A673 (cell line): ENCODE data around the gene MS4A18. TPM values are rescaled to one million over a fixed set of nuclear protein-coding genes. Genes with fewer than 3 reads are reported as not detected.

Experiments used
- BruUV-seq: library from RNA; stranded (reverse); fragments of 400-500 nt; replicated peaks from 2 replicates; lab custom pipeline; 2021; lab: Mats Ljungman, UMichigan
- CTCF ChIA-PET: fragments of 300-600 bp; sonication (Branson Sonifier 250); formaldehyde crosslinking; loops from one replicate; lab custom pipeline; 2022; ENCODE audit warnings: antibody characterized with exemption; lab: Charles Lee
- POLR2A ChIA-PET: fragments of 300-600 bp; sonication (Branson Sonifier 250); formaldehyde crosslinking; loops from one replicate; lab custom pipeline; 2022; ENCODE audit warnings: antibody characterized with exemption; ENCODE audit not compliant: low non-redundant PET; lab: Charles Lee
- DNase-seq: peaks from one replicate; pipeline ENCODE4 v3.0.0-alpha.2; 2015; ENCODE audit warnings: low spot score
- H3K27ac ChIP-seq: fragments of 200-600 bp; sonication (generic); 2 replicates; pipeline ENCODE4 v1.5.1; 2016; ENCODE audit warnings: mixed run types, low read depth, mild to moderate bottlenecking, mixed read lengths, antibody characterized with exemption, low read length; ENCODE audit not compliant: poor library complexity, severe bottlenecking
- H3K27me3 ChIP-seq: fragments of 200-600 bp; sonication (generic); replicated peaks from 2 replicates; pipeline ENCODE4 v1.6.1; 2017; ENCODE audit warnings: mixed run types, low read depth, mild to moderate bottlenecking, mixed read lengths, antibody characterized with exemption, low read length; ENCODE audit not compliant: insufficient read depth, poor library complexity
- H3K36me3 ChIP-seq: fragments of 200-600 bp; sonication (generic); 2 replicates; pipeline ENCODE4 v1.6.1; 2016; ENCODE audit warnings: mixed run types, mild to moderate bottlenecking, mixed read lengths, antibody characterized with exemption, low read length; ENCODE audit not compliant: insufficient read depth, poor library complexity, severe bottlenecking
- H3K4me1 ChIP-seq: fragments of 200-600 bp; sonication (generic); 2 replicates; pipeline ENCODE4 v1.6.1; 2017; ENCODE audit warnings: mixed run types, mild to moderate bottlenecking, mixed read lengths, antibody characterized with exemption, low read length; ENCODE audit not compliant: insufficient read depth, poor library complexity, severe bottlenecking
- H3K4me3 ChIP-seq: fragments of 200-600 bp; sonication (generic); 2 replicates; pipeline ENCODE4 v1.5.1; 2016; ENCODE audit warnings: low read depth, mixed run types, mild to moderate bottlenecking, mixed read lengths, low read length; ENCODE audit not compliant: poor library complexity, severe bottlenecking
- H3K9me3 ChIP-seq: fragments of 200-600 bp; sonication (generic); 2 replicates; pipeline ENCODE4 v1.6.1; 2016; ENCODE audit warnings: mixed run types, low read depth, mild to moderate bottlenecking, mixed read lengths, antibody characterized with exemption, low read length; ENCODE audit not compliant: poor library complexity, severe bottlenecking
- EZH2 ChIP-seq: fragments of 200-600 bp; sonication (generic); IDR thresholded peaks from 2 replicates; pipeline ENCODE4 v1.6.1; 2017; ENCODE audit warnings: borderline replicate concordance, low read depth, mild to moderate bottlenecking, mixed read lengths, antibody characterized with exemption, low read length; ENCODE audit not compliant: poor library complexity, severe bottlenecking
- intact Hi-C: fragments of 100-400 bp; cut with micrococcal nuclease; formaldehyde crosslinking; loops from one replicate; pipeline ENCODE4 v1.10.0; 2022; ENCODE audit not compliant: unreplicated experiment
- total RNA-seq: library from RNA; stranded (reverse); gene quantifications from 2 replicates; pipeline ENCODE4 v1.2.3, GENCODE V29; 2021
- TF ChIP-seq, protein P1 (sequence below): fragments of 300-800, 200-600 bp; sonication (generic); conservative IDR thresholded peaks from 2 replicates; pipeline ENCODE4 v1.5.1; 2017; ENCODE audit warnings: low read depth, mild to moderate bottlenecking, antibody characterized with exemption, low read length, moderate library complexity, mixed read lengths

Gene MS4A18
- total RNA-seq, 1 experiment from 2014 or later, result not detected

GRCh38 chr11:60780065-60780464 is 55.5 kb downstream of the MS4A18 start:
- Histone ChIP-seq H3K27ac (no peak overlapping the region), H3K36me3 (no peaks in the 10 kb centered on the region), H3K27me3 (no peaks in the 10 kb centered on the region), H3K9me3 (no peaks in the 10 kb centered on the region), H3K4me3 (no peak overlapping the region), H3K4me1 (peaks cover 7% of the 10 kb centered on the region)
- ChIA-PET POLR2A (no interaction called here), CTCF (no interaction called here)
- intact Hi-C loops, result no loop called here
- DNase-seq, result no peak
- no TSS peak for BruUV-seq
- TF ChIP-seq, protein P1, sequence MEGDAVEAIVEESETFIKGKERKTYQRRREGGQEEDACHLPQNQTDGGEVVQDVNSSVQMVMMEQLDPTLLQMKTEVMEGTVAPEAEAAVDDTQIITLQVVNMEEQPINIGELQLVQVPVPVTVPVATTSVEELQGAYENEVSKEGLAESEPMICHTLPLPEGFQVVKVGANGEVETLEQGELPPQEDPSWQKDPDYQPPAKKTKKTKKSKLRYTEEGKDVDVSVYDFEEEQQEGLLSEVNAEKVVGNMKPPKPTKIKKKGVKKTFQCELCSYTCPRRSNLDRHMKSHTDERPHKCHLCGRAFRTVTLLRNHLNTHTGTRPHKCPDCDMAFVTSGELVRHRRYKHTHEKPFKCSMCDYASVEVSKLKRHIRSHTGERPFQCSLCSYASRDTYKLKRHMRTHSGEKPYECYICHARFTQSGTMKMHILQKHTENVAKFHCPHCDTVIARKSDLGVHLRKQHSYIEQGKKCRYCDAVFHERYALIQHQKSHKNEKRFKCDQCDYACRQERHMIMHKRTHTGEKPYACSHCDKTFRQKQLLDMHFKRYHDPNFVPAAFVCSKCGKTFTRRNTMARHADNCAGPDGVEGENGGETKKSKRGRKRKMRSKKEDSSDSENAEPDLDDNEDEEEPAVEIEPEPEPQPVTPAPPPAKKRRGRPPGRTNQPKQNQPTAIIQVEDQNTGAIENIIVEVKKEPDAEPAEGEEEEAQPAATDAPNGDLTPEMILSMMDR, result no peak
- TF ChIP-seq EZH2, result no peak

DNA sequence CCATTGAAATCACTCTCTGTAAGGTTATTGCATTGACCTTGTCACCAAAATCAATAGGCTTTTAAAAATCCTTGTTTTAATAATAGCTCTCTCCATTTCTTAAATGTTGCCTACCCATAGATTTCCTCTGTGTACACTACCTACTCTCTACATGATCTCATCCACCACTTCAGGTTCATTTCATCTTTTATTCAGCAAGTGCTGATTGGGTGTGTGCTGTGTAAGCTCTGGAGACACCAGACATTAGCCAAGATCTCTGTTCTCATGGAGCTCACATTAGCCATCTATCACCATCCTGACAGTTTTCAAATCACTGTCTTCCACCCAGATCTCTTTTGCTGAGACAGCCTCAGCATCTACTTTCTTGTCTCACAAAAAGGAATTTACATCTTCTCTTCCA is 56.3 kb downstream of the MS4A18 start:
- POLR2A ChIA-PET, result no interaction called here
- intact Hi-C loops, result no loop called here
- no peak overlapping the region for H3K4me3 ChIP-seq
- H3K36me3 ChIP-seq, result no peaks in the 10 kb centered on the region
- H3K27ac ChIP-seq, result no peak overlapping the region
- H3K27me3 ChIP-seq, result no peaks in the 10 kb centered on the region
- DNase-seq, result no peak
- H3K9me3 ChIP-seq, result no peaks in the 10 kb centered on the region
- CTCF ChIA-PET, result no interaction called here
- BruUV-seq, result no TSS peak
- H3K4me1 ChIP-seq, result peaks cover 4% of the 10 kb centered on the region
- TF ChIP-seq EZH2, result no peak
- TF ChIP-seq, protein P1, result no peak

DNA sequence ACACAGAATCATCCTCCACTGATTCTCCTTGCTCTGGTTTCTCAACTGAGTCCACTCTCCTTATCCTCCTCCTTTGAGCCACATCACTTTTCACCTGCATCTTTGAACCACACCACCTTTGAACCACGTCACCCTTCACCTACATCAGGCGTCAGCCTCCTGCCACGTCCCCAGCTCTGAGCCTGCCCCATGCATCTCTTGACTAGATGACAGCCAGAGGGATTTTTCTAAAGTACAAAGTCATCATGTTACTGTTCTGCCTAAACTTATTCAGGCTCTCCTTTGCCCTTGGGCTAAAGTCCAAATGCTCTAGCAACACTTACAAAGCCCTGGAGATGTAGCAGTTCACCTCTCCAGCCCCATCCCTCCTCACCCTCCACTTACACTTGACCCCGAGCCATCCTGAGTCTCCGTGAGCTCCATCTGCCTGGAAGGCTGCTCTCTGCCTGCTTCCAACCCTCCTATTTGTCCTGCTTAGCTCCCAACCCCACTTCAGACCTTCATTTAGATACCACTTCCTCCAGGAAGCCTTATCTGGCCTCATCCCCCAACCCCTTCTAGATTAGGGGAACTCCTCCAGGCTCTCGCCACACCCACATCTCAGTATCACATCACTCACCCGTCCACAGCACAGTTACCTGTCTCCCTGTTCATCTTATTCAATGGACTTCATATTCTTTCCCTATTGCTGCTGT is 56.9 kb downstream of the MS4A18 start:
- ChIA-PET POLR2A (no interaction called here), CTCF (no interaction called here)
- Histone ChIP-seq H3K9me3 (no peaks in the 10 kb centered on the region), H3K4me1 (no peaks in the 10 kb centered on the region), H3K27me3 (no peaks in the 10 kb centered on the region), H3K27ac (no peak overlapping the region), H3K36me3 (no peaks in the 10 kb centered on the region), H3K4me3 (no peak overlapping the region)
- no peak for DNase-seq
- BruUV-seq, result no TSS peak
- TF ChIP-seq, protein P1, result no peak
- TF ChIP-seq EZH2, result no peak
- intact Hi-C loops, result no loop called here
